ENCODE measurements around the gene CUEDC1. TPM values are rescaled to one million over a fixed set of nuclear protein-coding genes. Genes with fewer than 3 reads are reported as not detected.

The CUEDC1 gene
- total RNA-seq, 3 donors from 2014 or later = 13.0 to 18.0 (median 14.5) TPM

DNA sequence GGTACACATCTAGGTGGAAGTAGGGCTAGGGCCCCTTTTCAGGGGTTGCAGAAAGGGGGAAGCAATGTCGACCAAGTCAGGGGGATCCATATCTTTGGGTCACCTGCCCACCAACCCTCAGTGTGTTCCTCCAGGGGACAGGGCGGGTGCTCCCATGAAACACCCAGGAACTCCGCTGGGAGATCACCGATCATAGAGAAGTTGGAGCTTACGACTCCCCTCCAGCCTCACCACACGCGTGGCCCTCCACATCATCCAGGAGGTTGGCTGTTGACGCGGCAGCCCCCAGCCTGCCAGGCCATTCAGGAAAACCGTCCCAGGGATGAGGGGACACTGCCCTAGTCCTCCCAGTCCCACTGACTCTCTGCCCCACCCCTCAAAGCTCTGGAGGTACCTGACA lies 88.1 kb downstream of the CUEDC1 start:
- Histone ChIP-seq H3K27ac (peak overlapping the region; percentile 69 to 90), H3K4me3 (no peak overlapping the region), H3K36me3 (no peaks in the 10 kb centered on the region), H3K27me3 (no peaks in the 10 kb centered on the region), H3K9me3 (no peaks in the 10 kb centered on the region), H3K4me1 (peaks cover 5 to 7% of the 10 kb centered on the region in 2 donors)
- intact Hi-C loops (cut with DNase I; ENCODE audit: low total_unique reads) = no loop called here
- TF ChIP-seq, protein P1, sequence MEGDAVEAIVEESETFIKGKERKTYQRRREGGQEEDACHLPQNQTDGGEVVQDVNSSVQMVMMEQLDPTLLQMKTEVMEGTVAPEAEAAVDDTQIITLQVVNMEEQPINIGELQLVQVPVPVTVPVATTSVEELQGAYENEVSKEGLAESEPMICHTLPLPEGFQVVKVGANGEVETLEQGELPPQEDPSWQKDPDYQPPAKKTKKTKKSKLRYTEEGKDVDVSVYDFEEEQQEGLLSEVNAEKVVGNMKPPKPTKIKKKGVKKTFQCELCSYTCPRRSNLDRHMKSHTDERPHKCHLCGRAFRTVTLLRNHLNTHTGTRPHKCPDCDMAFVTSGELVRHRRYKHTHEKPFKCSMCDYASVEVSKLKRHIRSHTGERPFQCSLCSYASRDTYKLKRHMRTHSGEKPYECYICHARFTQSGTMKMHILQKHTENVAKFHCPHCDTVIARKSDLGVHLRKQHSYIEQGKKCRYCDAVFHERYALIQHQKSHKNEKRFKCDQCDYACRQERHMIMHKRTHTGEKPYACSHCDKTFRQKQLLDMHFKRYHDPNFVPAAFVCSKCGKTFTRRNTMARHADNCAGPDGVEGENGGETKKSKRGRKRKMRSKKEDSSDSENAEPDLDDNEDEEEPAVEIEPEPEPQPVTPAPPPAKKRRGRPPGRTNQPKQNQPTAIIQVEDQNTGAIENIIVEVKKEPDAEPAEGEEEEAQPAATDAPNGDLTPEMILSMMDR (IDR thresholded peaks at IDR 0.05) = no peak
- no peak for TF ChIP-seq POLR2A (IDR thresholded peaks at IDR 0.05)
- TF ChIP-seq POLR2AphosphoS5 (IDR thresholded peaks at IDR 0.05) = no peak
- DNase-seq (ENCODE audit: low spot score in 2 of 2) = no peak

DNA sequence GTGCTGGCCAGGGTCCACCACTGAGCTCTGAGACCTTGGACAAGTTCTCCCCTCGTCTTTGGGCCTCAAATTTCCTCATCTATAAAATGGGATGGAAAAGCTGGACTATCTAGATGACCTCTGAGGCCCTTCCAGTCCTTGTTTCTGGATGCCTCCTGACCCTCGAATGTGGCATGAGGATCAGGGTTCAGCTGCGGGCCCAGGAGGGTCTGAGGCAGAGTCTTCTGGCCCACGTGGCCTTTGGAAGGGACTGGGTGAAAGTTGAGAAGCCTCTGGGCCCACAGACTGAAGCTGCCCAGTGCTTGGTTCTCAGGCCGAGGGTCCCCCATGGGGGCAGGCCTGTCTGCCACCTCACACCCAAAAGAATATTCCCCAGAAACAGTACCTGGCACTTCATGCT lies 88.5 kb downstream of the CUEDC1 start:
- no peaks in the 10 kb centered on the region for H3K27me3 ChIP-seq
- no peak for DNase-seq (ENCODE audit: low spot score in 2 of 2)
- H3K36me3 ChIP-seq = no peaks in the 10 kb centered on the region
- no peak overlapping the region for H3K4me3 ChIP-seq
- intact Hi-C loops (cut with DNase I; ENCODE audit: low total_unique reads) = no loop called here
- H3K27ac ChIP-seq = peak overlapping the region; percentile 69 to 90
- H3K9me3 ChIP-seq = no peaks in the 10 kb centered on the region
- TF ChIP-seq, protein P1 (IDR thresholded peaks at IDR 0.05) = no peak
- no peak for TF ChIP-seq POLR2AphosphoS5 (IDR thresholded peaks at IDR 0.05)
- TF ChIP-seq POLR2A (IDR thresholded peaks at IDR 0.05) = no peak
- H3K4me1 ChIP-seq = peaks cover 5 to 7% of the 10 kb centered on the region in 2 donors

DNA sequence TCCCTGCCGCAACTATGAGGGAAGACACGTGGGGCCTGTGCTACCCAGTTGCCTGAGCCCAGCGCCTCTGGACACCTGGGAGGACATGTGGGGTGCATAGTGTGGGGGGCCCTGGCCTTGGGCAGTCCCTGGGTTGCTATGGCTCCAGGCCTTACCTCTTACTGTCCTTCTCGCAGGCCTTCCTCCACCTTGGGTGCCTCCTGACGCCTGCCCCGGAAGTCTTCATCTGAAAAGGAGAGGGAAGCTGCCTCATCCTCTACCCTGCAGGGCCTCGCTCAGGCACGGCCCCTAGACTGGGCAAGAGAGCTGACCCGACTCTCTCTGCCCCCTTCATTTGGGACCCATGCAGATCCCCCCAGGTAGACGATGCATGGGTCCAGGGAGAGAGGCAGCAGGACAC lies 88.9 kb downstream of the CUEDC1 start:
- Histone ChIP-seq H3K27ac (peak overlapping the region in 1 of 2 donors; percentile 69), H3K9me3 (no peaks in the 10 kb centered on the region), H3K36me3 (no peaks in the 10 kb centered on the region), H3K27me3 (no peaks in the 10 kb centered on the region), H3K4me1 (peaks cover 5 to 7% of the 10 kb centered on the region in 2 donors), H3K4me3 (no peak overlapping the region)
- DNase-seq (ENCODE audit: low spot score in 2 of 2) = no peak
- intact Hi-C loops (cut with DNase I; ENCODE audit: low total_unique reads) = no loop called here
- no peak for TF ChIP-seq POLR2A (IDR thresholded peaks at IDR 0.05)
- TF ChIP-seq POLR2AphosphoS5 (IDR thresholded peaks at IDR 0.05) = no peak
- TF ChIP-seq, protein P1 (IDR thresholded peaks at IDR 0.05) = no peak

DNA sequence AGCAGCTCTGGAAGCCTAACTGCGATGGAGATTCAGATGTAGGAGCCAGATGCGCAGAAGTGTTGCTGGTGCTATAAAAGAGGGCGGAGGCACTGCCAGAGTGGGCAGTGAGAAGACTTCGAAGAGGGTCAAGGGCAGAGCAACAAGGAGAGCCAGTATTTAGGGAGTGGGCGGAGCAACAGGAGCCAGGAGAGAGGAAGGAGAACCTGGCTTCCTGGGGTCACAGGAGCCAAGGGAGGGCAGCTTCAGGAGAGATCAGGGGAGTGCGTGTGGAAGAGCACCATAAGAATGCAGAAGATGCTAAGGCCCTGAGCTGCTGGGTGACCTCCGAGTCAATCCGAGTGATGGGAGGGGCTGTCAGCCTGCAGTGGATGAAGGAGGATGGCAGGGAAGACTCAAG lies 90.9 kb downstream of the CUEDC1 start:
- peaks cover 12 to 14% of the 10 kb centered on the region in 2 donors for H3K4me1 ChIP-seq
- intact Hi-C loops (cut with DNase I; ENCODE audit: low total_unique reads) = loop anchor here (5.0 kb wide), 1 partner anchor 123 kb away; the partner anchor contains the start of gene VEZF1
- no peaks in the 10 kb centered on the region for H3K27me3 ChIP-seq
- DNase-seq (ENCODE audit: low spot score in 2 of 2) = no peak
- TF ChIP-seq, protein P1 (IDR thresholded peaks at IDR 0.05) = no peak
- TF ChIP-seq POLR2A (IDR thresholded peaks at IDR 0.05) (no peak), POLR2AphosphoS5 (IDR thresholded peaks at IDR 0.05) (no peak)
- no peaks in the 10 kb centered on the region for H3K36me3 ChIP-seq
- H3K27ac ChIP-seq = no peak overlapping the region
- H3K4me3 ChIP-seq = no peak overlapping the region
- no peaks in the 10 kb centered on the region for H3K9me3 ChIP-seq

DNA sequence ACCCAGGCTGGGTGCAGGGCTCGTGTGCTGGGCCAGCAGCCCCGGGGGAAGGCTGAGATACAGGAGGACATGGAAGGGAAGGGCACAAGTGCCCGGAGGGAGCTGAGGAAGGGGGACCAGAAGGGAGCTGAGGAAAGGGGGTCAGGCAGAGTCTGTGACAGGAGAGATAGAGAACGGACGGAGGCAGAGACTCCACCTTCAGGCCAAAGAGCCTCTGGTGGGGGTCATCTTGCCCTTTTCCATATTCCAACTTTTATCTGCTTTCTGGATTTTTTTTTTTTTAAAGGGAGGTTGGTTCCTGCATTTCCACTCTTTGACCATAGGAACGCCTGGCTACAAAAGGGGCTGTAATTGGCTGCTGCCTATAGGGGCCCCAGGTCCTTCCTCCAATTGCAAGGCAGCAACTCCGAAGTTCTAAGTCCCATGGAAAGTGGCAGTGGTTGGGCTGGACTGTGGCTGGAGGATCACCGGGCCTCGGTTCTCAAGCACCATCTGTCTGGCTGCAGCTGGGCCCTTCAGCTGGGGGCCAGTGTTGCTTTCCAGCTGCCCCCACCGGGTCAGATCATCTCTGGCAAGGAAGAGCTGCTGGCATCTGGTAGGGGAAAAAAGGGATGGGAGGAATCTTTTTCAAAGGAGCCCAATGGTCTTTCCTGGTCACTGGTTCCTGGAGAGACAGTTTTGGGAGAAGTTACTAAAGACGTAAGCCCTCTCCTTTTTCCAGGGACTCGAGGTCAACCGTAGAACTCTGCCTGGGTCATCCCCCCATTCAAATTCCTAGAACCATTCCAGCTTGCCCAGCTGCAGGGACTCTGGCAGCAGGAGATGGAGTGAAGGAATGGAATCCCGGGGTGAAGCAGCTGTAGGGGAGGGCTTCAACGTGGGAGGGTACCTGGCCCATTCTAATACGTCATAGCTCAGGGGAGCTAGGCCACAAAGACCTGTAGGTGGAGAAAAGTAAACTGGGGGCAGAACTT lies 92.2 kb downstream of the CUEDC1 start:
- peak overlapping the region in 1 of 2 donors; percentile 74 for H3K27ac ChIP-seq
- DNase-seq (ENCODE audit: low spot score in 2 of 2) = peak in 1 of 2 donors; percentile 36
- no peaks in the 10 kb centered on the region for H3K36me3 ChIP-seq
- no peak overlapping the region for H3K4me3 ChIP-seq
- TF ChIP-seq POLR2A (IDR thresholded peaks at IDR 0.05) (no peak), POLR2AphosphoS5 (IDR thresholded peaks at IDR 0.05) (no peak)
- TF ChIP-seq, protein P1 (IDR thresholded peaks at IDR 0.05) = no peak
- H3K27me3 ChIP-seq = no peaks in the 10 kb centered on the region
- intact Hi-C loops (cut with DNase I; ENCODE audit: low total_unique reads) = loop anchor here (5.0 kb wide), 1 partner anchor 124 kb away; the partner anchor contains the start of gene VEZF1
- H3K4me1 ChIP-seq = peaks cover 7 to 12% of the 10 kb centered on the region in 2 donors
- no peaks in the 10 kb centered on the region for H3K9me3 ChIP-seq
